SK-N-SH treated with all-trans-retinoic acid at 6 μM for 48 hours (cell line): Measurements from ENCODE around the gene ZNF254.
"Not testable (repeated sequence)": the region's sequence is repeated elsewhere in the genome, so short reads cannot be mapped to it uniquely, and the experiment has no call there.

ENCODE experiments used
- ATAC-seq: fragments of 200-7000 bp; cut with Tn5 transposase; 3 replicates; pipeline ENCODE4 v1.9.1; 2020; ENCODE audit warnings: mild to moderate bottlenecking, moderate library complexity
- ARNTL ChIP-seq: fragments of 450-650 bp; formaldehyde crosslinking; IDR thresholded peaks from 2 replicates; pipeline ENCODE4 v1.5.0; 2020; ENCODE audit warnings: low read depth, mild to moderate bottlenecking, moderate library complexity, borderline replicate concordance
- BACH2 ChIP-seq: fragments of 250-450 bp; sonication (Bioruptor Pico); IDR thresholded peaks from 2 replicates; pipeline ENCODE4 v1.9.0; 2021; ENCODE audit warnings: mild to moderate bottlenecking, borderline replicate concordance
- GLIS3 ChIP-seq: fragments of 250-450 bp; sonication (Bioruptor Pico); IDR thresholded peaks from 2 replicates; pipeline ENCODE4 v1.5.0; 2020; ENCODE audit warnings: mild to moderate bottlenecking, moderate library complexity
- ISL1 ChIP-seq: fragments of 250-450 bp; sonication (Bioruptor Pico); IDR thresholded peaks from 2 replicates; pipeline ENCODE4 v2.1.2; 2022; ENCODE audit warnings: mild to moderate bottlenecking, moderate library complexity
- OSR1 ChIP-seq: fragments of 250-450 bp; sonication (Bioruptor Pico); IDR thresholded peaks from 2 replicates; pipeline ENCODE4 v1.8.0; 2022; ENCODE audit warnings: moderate library complexity, mild to moderate bottlenecking, inconsistent platforms
- PPARA ChIP-seq: fragments of 250-450 bp; sonication (Bioruptor Pico); IDR thresholded peaks from 2 replicates; pipeline ENCODE4 v1.5.0; 2020; ENCODE audit warnings: mild to moderate bottlenecking, borderline replicate concordance
- SNAI2 ChIP-seq: fragments of 250-450 bp; sonication (Bioruptor Pico); IDR thresholded peaks from 2 replicates; pipeline ENCODE4 v1.5.0; 2020; ENCODE audit warnings: mild to moderate bottlenecking, moderate library complexity
- TCF4 ChIP-seq: fragments of 250-450 bp; sonication (Bioruptor Pico); IDR thresholded peaks from 2 replicates; pipeline ENCODE4 v1.8.0; 2021; ENCODE audit warnings: mild to moderate bottlenecking, moderate library complexity, borderline replicate concordance
- ZC3H10 ChIP-seq: fragments of 250-450 bp; sonication (Bioruptor Pico); IDR thresholded peaks from 2 replicates; pipeline ENCODE4 v1.5.1; 2021; ENCODE audit warnings: mild to moderate bottlenecking, moderate library complexity
- ZNF565 ChIP-seq: fragments of 450-650 bp; formaldehyde crosslinking; conservative IDR thresholded peaks from 2 replicates; pipeline ENCODE4 v1.5.0; 2020; ENCODE audit warnings: low read depth, mild to moderate bottlenecking, moderate library complexity
- ZNF70 ChIP-seq: fragments of 450-650 bp; formaldehyde crosslinking; IDR thresholded peaks from 2 replicates; pipeline ENCODE4 v1.5.0; 2020; ENCODE audit warnings: mild to moderate bottlenecking, moderate library complexity
- ZNF8 ChIP-seq: fragments of 450-650 bp; formaldehyde crosslinking; IDR thresholded peaks from 2 replicates; pipeline ENCODE4 v1.5.0; 2020; ENCODE audit warnings: mild to moderate bottlenecking, moderate library complexity
- TF ChIP-seq, protein P1 (sequence below): fragments of 250-450 bp; sonication (Bioruptor Pico); IDR thresholded peaks from 2 replicates; pipeline ENCODE4 v1.8.0; 2020; ENCODE audit warnings: mild to moderate bottlenecking, moderate library complexity, borderline replicate concordance
- TF ChIP-seq, protein P2 (sequence below): fragments of 250-450 bp; sonication (Bioruptor Pico); IDR thresholded peaks from 2 replicates; pipeline ENCODE4 v1.5.1; 2020; ENCODE audit warnings: low read depth, mild to moderate bottlenecking, moderate library complexity
- TF ChIP-seq, protein P3 (sequence below): fragments of 250-450 bp; sonication (Bioruptor Pico); IDR thresholded peaks from 2 replicates; pipeline ENCODE4 v1.5.1; 2021; ENCODE audit warnings: mild to moderate bottlenecking, moderate library complexity
- TF ChIP-seq, protein P4 (sequence below): fragments of 250-450 bp; sonication (Bioruptor Pico); IDR thresholded peaks from 2 replicates; pipeline ENCODE4 v1.8.0; 2021; ENCODE audit warnings: low read depth, mild to moderate bottlenecking, moderate library complexity, borderline replicate concordance
- TF ChIP-seq, protein P5 (sequence below): fragments of 250-450 bp; sonication (Bioruptor Pico); IDR thresholded peaks from 2 replicates; pipeline ENCODE4 v1.5.0; 2020; ENCODE audit warnings: mild to moderate bottlenecking, moderate library complexity

ZNF254 gene

DNA sequence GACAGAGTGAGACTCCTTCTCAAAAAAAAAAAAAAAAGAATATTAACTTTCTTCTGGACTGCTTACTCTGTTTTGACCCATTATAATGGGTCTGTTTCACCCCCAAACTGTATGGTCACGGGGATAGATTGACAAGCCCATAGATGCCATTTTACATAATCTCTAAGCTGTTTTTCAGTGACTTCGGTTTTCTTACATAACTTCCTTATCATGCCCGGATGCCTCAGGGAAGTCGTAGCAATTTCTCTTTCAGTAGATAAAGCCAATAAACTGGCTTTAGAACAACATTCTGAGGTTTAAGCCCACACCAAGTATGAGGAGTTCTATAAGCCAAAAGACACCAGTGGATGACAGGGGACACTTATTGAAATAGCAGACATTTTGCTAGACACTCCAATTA lies 5.9 kb upstream of the ZNF254 start (continued):
- no peak for TF ChIP-seq ZC3H10 (CRISPR knock-in tag)
- TF ChIP-seq GLIS3 (CRISPR knock-in tag), result no peak
- TF ChIP-seq ZNF8 (CRISPR knock-in tag), result no peak
- TF ChIP-seq, protein P1, sequence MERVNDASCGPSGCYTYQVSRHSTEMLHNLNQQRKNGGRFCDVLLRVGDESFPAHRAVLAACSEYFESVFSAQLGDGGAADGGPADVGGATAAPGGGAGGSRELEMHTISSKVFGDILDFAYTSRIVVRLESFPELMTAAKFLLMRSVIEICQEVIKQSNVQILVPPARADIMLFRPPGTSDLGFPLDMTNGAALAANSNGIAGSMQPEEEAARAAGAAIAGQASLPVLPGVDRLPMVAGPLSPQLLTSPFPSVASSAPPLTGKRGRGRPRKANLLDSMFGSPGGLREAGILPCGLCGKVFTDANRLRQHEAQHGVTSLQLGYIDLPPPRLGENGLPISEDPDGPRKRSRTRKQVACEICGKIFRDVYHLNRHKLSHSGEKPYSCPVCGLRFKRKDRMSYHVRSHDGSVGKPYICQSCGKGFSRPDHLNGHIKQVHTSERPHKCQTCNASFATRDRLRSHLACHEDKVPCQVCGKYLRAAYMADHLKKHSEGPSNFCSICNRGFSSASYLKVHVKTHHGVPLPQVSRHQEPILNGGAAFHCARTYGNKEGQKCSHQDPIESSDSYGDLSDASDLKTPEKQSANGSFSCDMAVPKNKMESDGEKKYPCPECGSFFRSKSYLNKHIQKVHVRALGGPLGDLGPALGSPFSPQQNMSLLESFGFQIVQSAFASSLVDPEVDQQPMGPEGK, result no peak

DNA sequence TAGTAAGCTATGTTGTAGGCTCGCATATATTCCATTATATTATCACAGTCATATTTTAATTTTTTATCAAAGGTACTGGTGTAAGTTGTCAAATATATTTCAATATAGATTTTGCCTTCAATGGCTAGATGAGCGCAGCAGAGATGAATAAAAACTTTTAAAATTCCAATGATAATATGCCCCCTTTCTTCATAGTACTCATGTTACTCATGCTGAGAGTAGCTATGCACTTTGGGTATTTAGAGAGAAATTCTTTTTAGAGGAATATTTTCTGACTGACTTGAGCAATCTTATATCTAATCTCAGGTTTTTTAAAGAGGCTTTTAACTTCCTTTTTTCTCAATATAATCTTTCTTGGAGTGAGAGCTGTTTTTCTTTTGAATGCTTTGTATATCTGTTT lies 11.4 kb downstream of the ZNF254 start:
- TF ChIP-seq ISL1, result peak; percentile 66
- TF ChIP-seq OSR1 (CRISPR knock-in tag), result no peak
- no peak for ATAC-seq

DNA sequence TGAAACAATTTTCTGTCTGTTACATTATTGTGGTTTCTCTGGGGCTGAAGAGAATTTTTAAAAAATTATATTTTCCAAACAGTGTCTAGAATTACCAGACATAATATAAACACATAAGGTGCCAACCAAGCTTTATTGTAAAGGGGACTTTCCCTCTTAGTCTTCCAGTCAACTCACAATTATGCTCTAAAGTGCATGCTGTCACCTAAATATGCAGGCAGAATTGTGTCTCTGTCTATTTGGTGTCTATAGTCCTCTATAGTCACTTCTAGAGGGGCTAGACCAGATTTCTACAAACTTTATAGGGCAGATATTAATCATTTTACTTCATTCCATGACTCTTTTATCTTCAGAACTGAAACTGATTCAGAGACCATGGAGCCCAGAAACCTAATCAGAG lies 12.8 kb downstream of the ZNF254 start:
- TF ChIP-seq ISL1 (0 out of 2 replicates have a peak, but pooled peaks have one; percentile 9), TCF4 (CRISPR knock-in tag) (no peak)
- TF ChIP-seq, all 23 proteins: peak for 1
- no peak for ATAC-seq

DNA sequence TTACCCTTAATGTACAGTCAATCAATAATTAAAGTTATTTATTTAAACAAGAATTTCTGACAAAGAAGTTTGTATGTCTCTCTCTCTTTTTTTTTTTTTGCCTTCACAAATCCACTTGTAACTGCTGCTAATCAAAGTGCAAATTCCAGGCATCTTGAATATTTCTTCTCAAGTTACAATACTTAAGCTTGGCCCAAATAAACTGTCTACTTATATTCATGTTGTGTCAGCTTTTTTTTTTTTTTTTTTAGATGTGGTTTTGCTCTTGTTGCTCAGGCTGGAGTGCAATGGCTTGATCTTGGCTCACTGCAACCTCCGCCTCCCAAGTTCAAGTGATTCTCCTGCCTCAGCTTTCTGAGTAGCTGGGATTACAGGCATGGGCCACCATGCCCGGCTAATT lies 13.6 kb downstream of the ZNF254 start:
- ATAC-seq, result not testable (repeated sequence)

DNA sequence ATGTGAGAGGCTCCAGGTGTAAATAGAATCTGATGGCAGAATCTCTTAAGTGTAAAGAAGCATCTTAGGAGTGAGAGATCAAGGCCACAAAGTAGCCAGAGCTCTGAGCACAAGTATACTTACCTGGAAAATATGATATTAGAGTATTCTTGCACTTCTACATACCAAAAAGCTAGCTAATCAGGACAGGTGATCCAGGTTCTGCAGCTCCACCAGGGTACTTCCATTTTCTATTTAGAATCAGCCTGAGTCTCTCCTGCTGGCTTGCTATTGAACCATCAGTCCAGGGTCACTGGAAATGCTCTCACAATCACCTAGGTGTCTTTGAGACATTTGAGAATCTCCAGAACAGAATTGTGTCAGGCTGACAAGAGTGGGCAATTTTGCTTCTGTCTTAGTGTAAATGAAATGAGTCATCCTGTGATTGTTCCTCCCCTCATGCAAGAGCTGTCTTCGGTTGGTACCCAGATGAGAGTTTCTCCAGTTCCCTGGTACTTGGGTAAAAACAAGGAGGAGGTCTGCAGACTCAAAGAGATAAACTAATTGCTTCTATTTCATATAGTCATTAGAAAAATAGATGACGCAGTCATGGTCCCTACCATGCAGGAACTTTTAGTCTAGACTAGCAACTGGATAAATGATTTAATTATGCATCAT lies 14.6 kb downstream of the ZNF254 start:
- no peak for ATAC-seq
- TF ChIP-seq ISL1, result peak; percentile 68
- TF ChIP-seq, protein P2, sequence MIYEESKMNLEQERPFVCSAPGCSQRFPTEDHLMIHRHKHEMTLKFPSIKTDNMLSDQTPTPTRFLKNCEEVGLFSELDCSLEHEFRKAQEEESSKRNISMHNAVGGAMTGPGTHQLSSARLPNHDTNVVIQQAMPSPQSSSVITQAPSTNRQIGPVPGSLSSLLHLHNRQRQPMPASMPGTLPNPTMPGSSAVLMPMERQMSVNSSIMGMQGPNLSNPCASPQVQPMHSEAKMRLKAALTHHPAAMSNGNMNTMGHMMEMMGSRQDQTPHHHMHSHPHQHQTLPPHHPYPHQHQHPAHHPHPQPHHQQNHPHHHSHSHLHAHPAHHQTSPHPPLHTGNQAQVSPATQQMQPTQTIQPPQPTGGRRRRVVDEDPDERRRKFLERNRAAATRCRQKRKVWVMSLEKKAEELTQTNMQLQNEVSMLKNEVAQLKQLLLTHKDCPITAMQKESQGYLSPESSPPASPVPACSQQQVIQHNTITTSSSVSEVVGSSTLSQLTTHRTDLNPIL (CRISPR knock-in tag), result peak; percentile 67; the same call in 1 of the 2 replicates
- TF ChIP-seq PPARA (CRISPR knock-in tag), result no peak

DNA sequence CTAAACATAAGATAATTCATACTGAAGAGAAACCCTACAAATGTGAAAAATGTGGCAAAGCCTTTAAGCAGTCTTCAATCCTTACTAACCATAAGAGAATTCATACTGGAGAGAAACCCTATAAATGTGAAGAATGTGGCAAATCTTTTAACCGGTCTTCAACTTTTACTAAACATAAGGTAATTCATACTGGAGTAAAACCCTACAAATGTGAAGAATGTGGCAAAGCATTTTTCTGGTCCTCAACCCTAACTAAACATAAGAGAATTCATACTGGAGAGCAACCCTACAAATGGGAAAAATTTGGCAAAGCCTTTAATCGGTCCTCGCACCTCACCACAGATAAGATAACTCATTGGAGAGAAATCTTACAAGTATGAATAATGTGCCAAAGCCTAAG lies 40.6 kb downstream of the ZNF254 start:
- no peak for TF ChIP-seq PPARA (CRISPR knock-in tag)
- no peak for TF ChIP-seq ISL1
- no peak for TF ChIP-seq ZNF565 (CRISPR knock-in tag)
- TF ChIP-seq, protein P1, result no peak
- no peak for TF ChIP-seq ZC3H10 (CRISPR knock-in tag)
- no peak for TF ChIP-seq ARNTL (CRISPR knock-in tag)
- TF ChIP-seq ZNF70 (CRISPR knock-in tag), result no peak
- TF ChIP-seq, protein P3, sequence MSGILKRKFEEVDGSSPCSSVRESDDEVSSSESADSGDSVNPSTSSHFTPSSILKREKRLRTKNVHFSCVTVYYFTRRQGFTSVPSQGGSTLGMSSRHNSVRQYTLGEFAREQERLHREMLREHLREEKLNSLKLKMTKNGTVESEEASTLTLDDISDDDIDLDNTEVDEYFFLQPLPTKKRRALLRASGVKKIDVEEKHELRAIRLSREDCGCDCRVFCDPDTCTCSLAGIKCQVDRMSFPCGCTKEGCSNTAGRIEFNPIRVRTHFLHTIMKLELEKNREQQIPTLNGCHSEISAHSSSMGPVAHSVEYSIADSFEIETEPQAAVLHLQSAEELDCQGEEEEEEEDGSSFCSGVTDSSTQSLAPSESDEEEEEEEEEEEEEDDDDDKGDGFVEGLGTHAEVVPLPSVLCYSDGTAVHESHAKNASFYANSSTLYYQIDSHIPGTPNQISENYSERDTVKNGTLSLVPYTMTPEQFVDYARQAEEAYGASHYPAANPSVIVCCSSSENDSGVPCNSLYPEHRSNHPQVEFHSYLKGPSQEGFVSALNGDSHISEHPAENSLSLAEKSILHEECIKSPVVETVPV (CRISPR knock-in tag), result no peak
- no peak for ATAC-seq

DNA sequence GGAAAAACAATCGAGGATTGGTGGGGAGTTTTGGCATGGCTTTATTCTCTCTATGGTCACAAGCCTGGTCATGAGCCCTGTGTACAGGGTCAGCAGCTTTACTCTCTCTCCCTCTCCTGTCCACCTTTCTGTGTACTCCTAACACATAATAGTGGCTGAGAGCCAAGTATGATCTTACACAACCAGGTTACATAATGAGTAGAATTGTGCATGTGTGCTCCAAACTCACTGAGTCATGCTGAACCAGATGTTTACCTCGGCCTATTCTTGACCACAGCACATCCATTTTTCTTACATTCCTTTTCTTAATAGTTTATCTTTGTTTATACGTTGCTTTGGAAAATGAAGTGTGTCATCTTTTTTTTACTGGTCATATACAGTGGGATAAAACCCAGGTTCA lies 53.1 kb downstream of the ZNF254 start:
- no peak for ATAC-seq
- no peak for TF ChIP-seq SNAI2 (CRISPR knock-in tag)
- TF ChIP-seq ZNF70 (CRISPR knock-in tag), result no peak
- no peak for TF ChIP-seq ARNTL (CRISPR knock-in tag)

DNA sequence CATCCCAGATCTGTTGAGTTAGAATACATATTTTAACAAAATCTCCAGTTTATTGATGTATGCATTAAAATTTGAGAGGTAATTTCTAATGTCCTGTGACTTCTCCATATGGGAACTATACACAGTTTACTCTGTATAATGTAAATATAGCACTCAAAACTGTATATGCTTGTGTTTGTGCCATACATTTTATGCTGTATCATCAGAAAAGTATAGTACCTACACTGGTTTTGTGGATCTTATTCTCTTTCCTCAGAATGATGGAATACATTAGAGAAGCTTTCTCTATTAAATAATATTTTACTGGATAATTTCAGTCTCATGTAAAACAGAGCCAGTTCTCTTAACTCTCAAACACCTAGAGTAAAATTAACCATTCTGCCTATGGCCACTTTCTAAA lies 53.6 kb downstream of the ZNF254 start:
- ATAC-seq, result no peak
- TF ChIP-seq GLIS3 (CRISPR knock-in tag) (no peak), BACH2 (CRISPR knock-in tag) (no peak), OSR1 (CRISPR knock-in tag) (no peak), SNAI2 (CRISPR knock-in tag) (no peak), ZNF565 (CRISPR knock-in tag) (no peak)
- TF ChIP-seq, protein P4, sequence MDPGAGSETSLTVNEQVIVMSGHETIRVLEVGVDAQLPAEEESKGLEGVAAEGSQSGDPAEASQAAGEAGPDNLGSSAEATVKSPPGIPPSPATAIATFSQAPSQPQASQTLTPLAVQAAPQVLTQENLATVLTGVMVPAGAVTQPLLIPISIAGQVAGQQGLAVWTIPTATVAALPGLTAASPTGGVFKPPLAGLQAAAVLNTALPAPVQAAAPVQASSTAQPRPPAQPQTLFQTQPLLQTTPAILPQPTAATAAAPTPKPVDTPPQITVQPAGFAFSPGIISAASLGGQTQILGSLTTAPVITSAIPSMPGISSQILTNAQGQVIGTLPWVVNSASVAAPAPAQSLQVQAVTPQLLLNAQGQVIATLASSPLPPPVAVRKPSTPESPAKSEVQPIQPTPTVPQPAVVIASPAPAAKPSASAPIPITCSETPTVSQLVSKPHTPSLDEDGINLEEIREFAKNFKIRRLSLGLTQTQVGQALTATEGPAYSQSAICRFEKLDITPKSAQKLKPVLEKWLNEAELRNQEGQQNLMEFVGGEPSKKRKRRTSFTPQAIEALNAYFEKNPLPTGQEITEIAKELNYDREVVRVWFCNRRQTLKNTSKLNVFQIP (CRISPR knock-in tag), result no peak
- TF ChIP-seq, protein P5, sequence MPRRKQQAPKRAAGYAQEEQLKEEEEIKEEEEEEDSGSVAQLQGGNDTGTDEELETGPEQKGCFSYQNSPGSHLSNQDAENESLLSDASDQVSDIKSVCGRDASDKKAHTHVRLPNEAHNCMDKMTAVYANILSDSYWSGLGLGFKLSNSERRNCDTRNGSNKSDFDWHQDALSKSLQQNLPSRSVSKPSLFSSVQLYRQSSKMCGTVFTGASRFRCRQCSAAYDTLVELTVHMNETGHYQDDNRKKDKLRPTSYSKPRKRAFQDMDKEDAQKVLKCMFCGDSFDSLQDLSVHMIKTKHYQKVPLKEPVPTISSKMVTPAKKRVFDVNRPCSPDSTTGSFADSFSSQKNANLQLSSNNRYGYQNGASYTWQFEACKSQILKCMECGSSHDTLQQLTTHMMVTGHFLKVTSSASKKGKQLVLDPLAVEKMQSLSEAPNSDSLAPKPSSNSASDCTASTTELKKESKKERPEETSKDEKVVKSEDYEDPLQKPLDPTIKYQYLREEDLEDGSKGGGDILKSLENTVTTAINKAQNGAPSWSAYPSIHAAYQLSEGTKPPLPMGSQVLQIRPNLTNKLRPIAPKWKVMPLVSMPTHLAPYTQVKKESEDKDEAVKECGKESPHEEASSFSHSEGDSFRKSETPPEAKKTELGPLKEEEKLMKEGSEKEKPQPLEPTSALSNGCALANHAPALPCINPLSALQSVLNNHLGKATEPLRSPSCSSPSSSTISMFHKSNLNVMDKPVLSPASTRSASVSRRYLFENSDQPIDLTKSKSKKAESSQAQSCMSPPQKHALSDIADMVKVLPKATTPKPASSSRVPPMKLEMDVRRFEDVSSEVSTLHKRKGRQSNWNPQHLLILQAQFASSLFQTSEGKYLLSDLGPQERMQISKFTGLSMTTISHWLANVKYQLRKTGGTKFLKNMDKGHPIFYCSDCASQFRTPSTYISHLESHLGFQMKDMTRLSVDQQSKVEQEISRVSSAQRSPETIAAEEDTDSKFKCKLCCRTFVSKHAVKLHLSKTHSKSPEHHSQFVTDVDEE (CRISPR knock-in tag), result no peak
